GM18861 (cell line): ENCODE measurements around the gene CENPX.

Source experiments
- ATAC-seq: cut with Tn5 transposase; IDR thresholded peaks from one replicate; pipeline ENCODE4 v1.9.1; 2021; ENCODE audit not compliant: unreplicated experiment

The CENPX gene

DNA sequence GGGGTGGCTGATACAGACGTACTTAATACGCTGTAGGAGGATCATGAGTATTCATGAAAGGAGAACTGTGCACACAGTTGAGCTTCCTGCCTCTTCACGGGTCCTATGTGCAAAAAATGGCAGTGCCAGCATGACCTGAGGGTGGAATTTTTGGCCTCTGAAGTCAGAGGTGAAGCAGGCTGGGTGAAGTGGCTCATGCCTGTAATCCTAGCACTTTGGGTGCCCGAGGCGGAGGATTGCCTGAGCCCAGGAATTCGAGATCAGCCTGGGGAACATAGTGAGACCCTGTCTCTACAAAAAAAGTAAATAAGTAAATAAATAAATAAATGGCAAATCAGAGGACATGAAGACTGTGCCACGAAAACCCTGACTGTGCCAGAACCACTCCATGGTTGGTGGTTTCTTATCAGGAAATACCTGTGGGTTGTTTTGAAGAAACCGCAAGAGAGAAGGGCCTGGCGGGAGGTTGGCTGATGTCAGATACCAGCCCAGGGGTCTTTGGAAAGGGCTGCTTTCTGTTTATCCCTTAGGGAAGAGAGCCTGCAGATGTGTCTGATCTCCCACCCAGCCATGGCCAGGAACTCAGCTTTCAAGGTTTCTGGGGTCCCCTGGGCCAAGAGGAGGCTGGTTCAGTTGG is 41.9 kb downstream of the CENPX start:
- no peak for ATAC-seq

DNA sequence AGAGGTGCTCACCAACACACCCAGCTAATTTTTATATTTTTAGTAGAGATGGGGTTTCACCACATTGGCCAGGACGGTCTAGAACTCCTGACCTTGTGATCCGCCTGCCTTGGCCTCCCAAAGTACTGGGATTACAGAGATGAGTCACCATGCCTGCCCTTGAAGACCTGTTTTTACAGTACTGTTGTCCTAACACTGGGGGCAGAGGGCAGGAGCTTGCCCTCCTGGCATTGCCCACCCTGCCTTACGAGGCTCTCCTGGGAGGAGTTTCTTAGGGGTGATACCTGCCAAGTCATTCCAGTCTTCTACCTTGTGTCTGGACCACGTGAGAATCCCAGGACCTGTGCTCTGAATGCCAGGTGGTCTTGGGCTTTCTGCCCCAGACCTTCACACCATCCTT is 42.6 kb downstream of the CENPX start:
- no peak for ATAC-seq

DNA sequence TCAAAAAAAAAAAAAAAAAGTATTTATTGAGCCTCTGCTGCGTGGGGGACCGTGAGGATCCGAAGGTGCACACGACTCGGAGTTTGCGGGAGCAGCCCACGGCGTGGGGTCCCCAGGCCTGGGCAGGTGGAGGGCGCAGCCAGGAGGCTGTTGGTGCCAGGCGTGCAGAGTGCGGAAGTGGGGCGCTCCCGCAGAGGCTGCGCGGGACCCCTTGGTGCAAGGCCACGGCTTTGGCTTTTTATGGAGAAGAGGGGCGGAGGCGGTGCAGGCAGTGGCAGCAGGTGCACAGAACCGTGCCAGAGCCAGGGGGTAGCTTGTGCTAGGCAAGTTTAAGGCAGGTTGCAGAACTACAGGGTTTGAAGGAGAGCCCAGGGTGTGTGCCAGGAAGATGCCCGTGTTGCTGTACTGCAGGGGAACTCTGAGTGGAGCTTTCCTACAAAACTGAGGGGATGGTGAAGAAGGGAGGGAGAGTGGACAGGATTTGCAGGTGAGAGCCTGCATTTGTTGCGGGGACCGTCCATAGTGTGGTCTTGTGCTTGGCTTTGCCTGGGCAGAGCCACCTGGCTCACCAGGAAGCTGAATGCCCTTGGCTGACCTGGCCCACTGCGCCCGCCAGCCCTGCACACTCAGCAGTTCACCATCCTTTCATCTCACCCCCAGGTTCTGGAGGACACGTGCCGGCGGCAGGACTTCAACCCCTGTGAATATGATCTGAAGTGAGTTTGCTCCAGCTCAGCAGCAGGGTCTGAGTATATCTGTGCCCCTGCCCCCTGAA is 44.0 kb downstream of the CENPX start:
- ATAC-seq, result no peak

GRCh38 chr17:81977211-81977808 is 45.4 kb downstream of the CENPX start, which contains the start of gene ASPSCR1:
Gene ASPSCR1, plus strand, starts transcription at chr17:81977629. Its CDS starts 18 bp downstream, at chr17:81977647.
- ATAC-seq, result peak; percentile 76

DNA sequence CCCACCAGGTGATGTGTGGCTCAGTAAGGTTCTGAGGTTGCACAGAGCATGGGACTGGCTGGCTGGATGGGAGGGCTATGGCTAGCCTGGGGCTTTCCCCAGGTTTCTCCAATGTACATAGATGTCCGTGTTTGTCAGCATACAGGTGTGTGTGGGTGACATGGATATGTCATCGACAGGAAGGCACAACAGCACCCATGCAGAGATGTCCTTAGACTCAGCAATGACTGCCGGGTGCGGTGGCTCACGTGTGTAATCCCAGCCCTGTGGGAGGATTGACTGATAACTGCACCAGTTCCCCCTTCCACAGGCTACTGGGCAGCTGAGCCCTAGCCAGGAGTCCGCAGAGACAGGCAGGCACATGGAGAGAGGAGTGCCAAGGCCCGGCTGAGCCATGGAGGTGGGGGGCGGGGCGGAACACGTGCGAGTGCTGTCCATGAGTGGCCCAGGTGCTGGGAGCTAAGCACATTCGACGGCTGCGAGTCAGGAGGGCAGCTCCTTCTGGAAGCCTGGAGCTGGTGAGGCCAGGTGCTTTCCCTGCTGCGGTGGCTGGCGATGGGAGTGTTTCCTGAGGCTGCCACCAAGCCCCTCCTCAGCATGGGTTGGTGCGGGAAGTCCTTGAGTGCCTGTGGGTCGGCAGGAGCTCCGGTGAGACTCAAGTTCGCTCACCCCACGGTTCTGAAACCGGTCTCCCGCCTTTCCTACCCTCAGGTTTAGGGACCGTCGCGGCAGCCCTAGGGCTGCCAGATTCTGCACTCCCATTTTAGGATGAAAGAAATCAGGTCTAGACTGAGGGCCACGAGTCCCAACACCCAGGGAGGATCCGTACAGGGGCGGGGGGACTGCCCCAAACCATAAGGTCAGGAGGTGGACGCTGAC is 46.1 kb downstream of the CENPX start:
- ATAC-seq, result no peak

GRCh38 chr17:81973432-81973831 is 49.2 kb downstream of the CENPX start:
- ATAC-seq, result no peak

GRCh38 chr17:81968850-81969812 is 53.5 kb downstream of the CENPX start:
- no peak for ATAC-seq
